Testis (tissue), 2 donors: ENCODE measurements around the gene SLC41A3.

Source experiments
- POLR2A ChIP-seq: fragments of 450-650 bp; IDR thresholded peaks from one replicate; pipeline ENCODE4 v1.6.1; 2017; ENCODE audit warnings: antibody characterized with exemption, mild to moderate bottlenecking, moderate library complexity
- TF ChIP-seq, protein P1 (sequence below), 3 experiments: fragments of 450-650 bp in 2 of 3; fragments of 200-600 bp in 1 of 3; sonication (generic) in 1 of 3; IDR thresholded peaks; one replicate each; pipeline ENCODE4 v1.5.1; 2016 to 2019; ENCODE audit warnings: antibody characterized with exemption in 3 of 3, mild to moderate bottlenecking in 2 of 3, moderate library complexity in 1 of 3

DNA sequence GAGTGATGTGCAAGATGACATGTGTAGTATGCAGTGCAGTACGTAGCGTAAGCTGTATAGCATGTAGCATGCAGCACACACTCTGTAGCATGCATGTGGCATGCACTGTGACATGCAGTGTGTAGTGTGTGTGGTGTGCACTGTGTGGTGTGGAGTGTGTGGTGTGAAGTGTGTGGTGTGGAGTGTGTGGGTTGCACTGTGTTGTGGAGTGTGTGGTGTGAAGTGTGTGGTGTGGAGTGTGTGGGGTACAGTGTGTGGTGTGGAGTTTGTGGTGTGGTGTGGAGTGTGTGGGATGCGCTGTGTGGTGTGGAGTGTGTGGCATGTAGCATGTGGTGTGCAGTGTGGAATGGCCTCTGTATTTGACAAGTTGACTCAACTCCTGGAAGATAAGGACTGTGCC, 75.7 kb downstream of the SLC41A3 start:
- TF ChIP-seq, protein P1, sequence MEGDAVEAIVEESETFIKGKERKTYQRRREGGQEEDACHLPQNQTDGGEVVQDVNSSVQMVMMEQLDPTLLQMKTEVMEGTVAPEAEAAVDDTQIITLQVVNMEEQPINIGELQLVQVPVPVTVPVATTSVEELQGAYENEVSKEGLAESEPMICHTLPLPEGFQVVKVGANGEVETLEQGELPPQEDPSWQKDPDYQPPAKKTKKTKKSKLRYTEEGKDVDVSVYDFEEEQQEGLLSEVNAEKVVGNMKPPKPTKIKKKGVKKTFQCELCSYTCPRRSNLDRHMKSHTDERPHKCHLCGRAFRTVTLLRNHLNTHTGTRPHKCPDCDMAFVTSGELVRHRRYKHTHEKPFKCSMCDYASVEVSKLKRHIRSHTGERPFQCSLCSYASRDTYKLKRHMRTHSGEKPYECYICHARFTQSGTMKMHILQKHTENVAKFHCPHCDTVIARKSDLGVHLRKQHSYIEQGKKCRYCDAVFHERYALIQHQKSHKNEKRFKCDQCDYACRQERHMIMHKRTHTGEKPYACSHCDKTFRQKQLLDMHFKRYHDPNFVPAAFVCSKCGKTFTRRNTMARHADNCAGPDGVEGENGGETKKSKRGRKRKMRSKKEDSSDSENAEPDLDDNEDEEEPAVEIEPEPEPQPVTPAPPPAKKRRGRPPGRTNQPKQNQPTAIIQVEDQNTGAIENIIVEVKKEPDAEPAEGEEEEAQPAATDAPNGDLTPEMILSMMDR (IDR thresholded peaks at IDR 0.05) = no peak
- TF ChIP-seq POLR2A = no peak
